ENCODE data around the gene CDH4.

Gene CDH4

DNA sequence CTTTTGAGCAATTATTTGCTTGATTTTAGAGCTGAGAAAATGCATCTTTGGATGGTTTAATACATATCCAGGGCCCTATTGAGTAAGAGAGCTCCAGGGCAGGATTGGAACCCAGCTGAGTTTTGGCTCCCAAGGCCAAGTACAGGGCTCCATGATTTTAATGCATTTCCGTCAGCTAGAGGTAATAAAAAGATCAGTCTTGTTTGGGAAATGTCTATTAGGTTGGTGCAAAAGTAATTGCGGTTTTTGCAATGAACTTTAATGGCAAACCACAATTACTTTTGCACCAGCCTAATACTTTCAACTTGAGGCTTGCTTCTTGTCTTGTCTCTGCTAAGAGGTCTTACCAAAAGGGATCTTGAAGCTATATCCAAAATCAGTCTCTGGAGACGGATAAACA lies 29.4 kb upstream of the CDH4 start:
- TF ChIP-seq POLR2AphosphoS5 (IDR thresholded peaks at IDR 0.05; ENCODE audit: low read depth, low read length) = no peak
- no peak for TF ChIP-seq FOXP2 (optimal IDR thresholded peaks at IDR 0.05; ENCODE audit: borderline replicate concordance, extremely low read depth, extremely low read length, insufficient read depth)
- no peak for TF ChIP-seq SIN3A (IDR thresholded peaks at IDR 0.05; ENCODE audit: borderline replicate concordance, insufficient read depth, low read length)
- no peak for TF ChIP-seq TAF1 (IDR thresholded peaks at IDR 0.05; ENCODE audit: borderline replicate concordance, insufficient read depth, low read length)
- TF ChIP-seq, protein P1, sequence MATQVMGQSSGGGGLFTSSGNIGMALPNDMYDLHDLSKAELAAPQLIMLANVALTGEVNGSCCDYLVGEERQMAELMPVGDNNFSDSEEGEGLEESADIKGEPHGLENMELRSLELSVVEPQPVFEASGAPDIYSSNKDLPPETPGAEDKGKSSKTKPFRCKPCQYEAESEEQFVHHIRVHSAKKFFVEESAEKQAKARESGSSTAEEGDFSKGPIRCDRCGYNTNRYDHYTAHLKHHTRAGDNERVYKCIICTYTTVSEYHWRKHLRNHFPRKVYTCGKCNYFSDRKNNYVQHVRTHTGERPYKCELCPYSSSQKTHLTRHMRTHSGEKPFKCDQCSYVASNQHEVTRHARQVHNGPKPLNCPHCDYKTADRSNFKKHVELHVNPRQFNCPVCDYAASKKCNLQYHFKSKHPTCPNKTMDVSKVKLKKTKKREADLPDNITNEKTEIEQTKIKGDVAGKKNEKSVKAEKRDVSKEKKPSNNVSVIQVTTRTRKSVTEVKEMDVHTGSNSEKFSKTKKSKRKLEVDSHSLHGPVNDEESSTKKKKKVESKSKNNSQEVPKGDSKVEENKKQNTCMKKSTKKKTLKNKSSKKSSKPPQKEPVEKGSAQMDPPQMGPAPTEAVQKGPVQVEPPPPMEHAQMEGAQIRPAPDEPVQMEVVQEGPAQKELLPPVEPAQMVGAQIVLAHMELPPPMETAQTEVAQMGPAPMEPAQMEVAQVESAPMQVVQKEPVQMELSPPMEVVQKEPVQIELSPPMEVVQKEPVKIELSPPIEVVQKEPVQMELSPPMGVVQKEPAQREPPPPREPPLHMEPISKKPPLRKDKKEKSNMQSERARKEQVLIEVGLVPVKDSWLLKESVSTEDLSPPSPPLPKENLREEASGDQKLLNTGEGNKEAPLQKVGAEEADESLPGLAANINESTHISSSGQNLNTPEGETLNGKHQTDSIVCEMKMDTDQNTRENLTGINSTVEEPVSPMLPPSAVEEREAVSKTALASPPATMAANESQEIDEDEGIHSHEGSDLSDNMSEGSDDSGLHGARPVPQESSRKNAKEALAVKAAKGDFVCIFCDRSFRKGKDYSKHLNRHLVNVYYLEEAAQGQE (IDR thresholded peaks at IDR 0.05; ENCODE audit: insufficient read depth in 1 of 2, low read depth in 2 of 2, low read length in 2 of 2) = no peak

DNA sequence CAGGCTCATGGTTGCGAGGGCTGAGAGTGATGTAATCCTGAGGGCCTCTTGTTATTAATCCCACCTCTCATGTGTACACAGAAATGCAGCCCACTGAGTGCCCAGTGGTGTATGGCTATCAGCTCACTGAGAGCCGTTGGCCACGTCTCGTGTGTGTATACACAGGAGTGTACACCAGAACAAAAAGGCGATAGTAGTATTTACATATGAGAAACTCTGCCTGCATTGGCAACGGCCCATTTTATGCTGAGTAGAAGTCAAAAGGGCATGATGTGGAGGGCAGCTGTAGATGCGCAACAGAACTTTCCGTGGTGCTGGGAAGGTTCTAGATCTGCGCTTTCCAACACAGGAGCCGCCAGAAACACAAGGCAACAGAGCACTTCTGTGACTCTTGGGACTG lies 28.9 kb upstream of the CDH4 start:
- TF ChIP-seq TAF1 (IDR thresholded peaks at IDR 0.05; ENCODE audit: borderline replicate concordance, insufficient read depth, low read length) = no peak
- no peak for TF ChIP-seq SIN3A (IDR thresholded peaks at IDR 0.05; ENCODE audit: borderline replicate concordance, insufficient read depth, low read length)
- no peak for TF ChIP-seq FOXP2 (optimal IDR thresholded peaks at IDR 0.05; ENCODE audit: borderline replicate concordance, extremely low read depth, extremely low read length, insufficient read depth)
- TF ChIP-seq POLR2AphosphoS5 (IDR thresholded peaks at IDR 0.05; ENCODE audit: low read depth, low read length) = no peak
- TF ChIP-seq, protein P1 (IDR thresholded peaks at IDR 0.05; ENCODE audit: insufficient read depth in 1 of 2, low read depth in 2 of 2, low read length in 2 of 2) = no peak

DNA sequence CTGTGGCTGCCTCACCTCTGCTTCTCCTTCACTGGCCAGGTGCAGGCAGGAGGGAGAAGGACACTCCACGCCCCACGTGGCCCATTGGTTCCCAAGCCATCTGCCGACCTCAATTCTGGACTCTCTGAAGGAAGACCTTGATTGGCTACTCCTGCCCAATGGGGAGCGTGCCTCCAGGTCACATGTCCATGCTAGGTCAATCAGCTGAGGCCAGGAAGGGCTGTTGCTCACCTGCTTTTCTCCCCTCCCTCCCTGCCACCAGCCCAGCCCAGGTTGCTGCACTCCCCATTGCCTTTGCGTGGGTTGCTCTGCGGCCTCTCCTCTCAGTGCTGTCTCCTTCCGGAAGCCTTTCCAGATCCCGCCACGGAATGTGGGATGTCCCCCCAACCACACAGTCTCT lies 21.9 kb upstream of the CDH4 start:
- no peak for TF ChIP-seq POLR2AphosphoS5 (IDR thresholded peaks at IDR 0.05; ENCODE audit: low read depth, low read length)
- TF ChIP-seq, protein P1 (IDR thresholded peaks at IDR 0.05; ENCODE audit: insufficient read depth in 1 of 2, low read depth in 2 of 2, low read length in 2 of 2) = no peak
- no peak for TF ChIP-seq TAF1 (IDR thresholded peaks at IDR 0.05; ENCODE audit: borderline replicate concordance, insufficient read depth, low read length)
- no peak for TF ChIP-seq FOXP2 (optimal IDR thresholded peaks at IDR 0.05; ENCODE audit: borderline replicate concordance, extremely low read depth, extremely low read length, insufficient read depth)
- no peak for TF ChIP-seq SIN3A (IDR thresholded peaks at IDR 0.05; ENCODE audit: borderline replicate concordance, insufficient read depth, low read length)

DNA sequence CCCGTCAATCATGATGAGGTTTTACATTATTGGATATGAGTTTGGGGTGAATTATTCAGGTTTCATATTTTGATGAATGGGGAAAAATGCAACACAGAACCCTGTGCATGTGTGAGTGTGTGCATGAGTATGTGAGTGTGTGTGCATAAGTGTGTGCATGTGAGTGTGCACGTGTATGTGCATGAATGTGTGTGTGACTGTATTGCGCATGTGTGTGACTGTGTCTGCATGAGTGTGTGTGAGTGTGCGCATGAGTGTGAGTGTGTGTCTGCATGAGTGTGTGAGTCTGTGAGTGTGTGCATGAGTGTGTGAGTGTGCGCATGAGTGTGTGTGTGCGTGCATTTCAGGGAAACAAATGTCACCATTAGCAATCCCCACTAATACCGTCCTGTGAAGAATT lies 18.5 kb upstream of the CDH4 start:
- TF ChIP-seq POLR2AphosphoS5 (IDR thresholded peaks at IDR 0.05; ENCODE audit: low read depth, low read length) = no peak
- TF ChIP-seq FOXP2 (optimal IDR thresholded peaks at IDR 0.05; ENCODE audit: borderline replicate concordance, extremely low read depth, extremely low read length, insufficient read depth) = no peak

DNA sequence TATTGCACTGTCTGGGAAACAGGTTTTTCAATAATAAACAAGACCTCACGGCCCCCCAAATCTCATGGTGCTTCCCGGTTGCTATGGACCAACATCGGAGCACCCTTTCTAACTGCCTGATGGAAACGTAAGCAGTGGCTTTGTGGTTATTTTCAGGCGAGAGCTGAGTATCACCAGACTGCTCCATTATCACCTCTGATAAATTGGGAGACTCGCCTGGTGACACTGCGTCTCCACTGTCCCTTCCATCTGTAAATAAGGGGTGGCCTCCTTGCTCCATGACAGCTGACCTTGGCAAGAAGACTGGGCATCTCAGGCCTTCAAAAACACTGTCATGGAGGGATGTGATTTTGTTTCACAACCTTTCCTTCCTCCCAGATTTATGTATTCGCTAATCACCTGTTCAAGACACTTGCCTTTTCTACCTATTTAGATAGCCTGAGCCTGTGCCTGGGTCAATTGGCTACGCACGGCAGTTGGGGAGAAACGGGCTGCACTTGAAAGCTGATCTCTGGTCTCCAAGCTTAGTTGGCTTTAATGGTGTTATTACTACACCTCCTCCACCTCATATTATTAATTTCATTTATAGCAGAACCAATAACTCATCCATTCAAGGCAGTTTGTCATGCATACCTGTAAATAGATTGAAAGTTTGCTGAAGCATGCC lies 17.7 kb upstream of the CDH4 start:
- TF ChIP-seq FOXP2 (optimal IDR thresholded peaks at IDR 0.05; ENCODE audit: borderline replicate concordance, extremely low read depth, extremely low read length, insufficient read depth) = no peak
- TF ChIP-seq POLR2AphosphoS5 (IDR thresholded peaks at IDR 0.05; ENCODE audit: low read depth, low read length) = no peak
- TF ChIP-seq SIN3A (IDR thresholded peaks at IDR 0.05; ENCODE audit: borderline replicate concordance, insufficient read depth, low read length) = no peak
- TF ChIP-seq TAF1 (IDR thresholded peaks at IDR 0.05; ENCODE audit: borderline replicate concordance, insufficient read depth, low read length) = no peak
- TF ChIP-seq, protein P1 (IDR thresholded peaks at IDR 0.05; ENCODE audit: insufficient read depth in 1 of 2, low read depth in 2 of 2, low read length in 2 of 2) = no peak

All from PFSK-1 (cell line).